ENCODE data around the gene APCDD1.

Gene APCDD1

DNA sequence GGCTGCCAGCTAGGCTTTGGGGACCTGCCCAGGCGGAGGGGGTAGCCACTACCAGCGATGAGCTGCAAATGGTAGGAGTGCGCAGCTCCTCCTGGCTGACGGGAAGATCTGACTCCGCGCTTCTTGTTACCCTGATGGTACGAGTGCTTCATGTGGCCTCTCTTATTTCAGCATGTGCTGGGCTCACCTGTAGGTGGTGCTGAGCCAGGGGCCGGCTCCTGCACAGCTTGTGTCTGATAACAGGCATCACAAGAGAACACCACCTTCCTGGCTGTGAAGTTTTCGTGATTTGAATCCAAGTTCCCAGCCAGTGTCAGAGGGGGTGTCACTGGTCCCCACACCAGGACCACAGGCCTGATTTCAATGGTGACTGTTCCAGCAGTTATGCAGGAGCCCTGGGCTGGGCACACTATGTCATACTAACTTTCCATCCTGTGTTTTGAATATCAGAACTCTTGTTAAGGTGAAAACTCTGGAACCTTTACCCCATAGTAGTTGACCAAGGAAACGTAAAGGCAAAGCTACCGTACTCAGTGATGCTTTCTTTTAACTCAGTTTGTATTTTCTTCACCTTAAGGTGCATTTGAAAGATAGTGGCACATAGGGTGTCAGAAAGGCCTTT lies 28.0 kb downstream of the APCDD1 start:
- no peak for ATAC-seq (ENCODE audit: low read depth)

DNA sequence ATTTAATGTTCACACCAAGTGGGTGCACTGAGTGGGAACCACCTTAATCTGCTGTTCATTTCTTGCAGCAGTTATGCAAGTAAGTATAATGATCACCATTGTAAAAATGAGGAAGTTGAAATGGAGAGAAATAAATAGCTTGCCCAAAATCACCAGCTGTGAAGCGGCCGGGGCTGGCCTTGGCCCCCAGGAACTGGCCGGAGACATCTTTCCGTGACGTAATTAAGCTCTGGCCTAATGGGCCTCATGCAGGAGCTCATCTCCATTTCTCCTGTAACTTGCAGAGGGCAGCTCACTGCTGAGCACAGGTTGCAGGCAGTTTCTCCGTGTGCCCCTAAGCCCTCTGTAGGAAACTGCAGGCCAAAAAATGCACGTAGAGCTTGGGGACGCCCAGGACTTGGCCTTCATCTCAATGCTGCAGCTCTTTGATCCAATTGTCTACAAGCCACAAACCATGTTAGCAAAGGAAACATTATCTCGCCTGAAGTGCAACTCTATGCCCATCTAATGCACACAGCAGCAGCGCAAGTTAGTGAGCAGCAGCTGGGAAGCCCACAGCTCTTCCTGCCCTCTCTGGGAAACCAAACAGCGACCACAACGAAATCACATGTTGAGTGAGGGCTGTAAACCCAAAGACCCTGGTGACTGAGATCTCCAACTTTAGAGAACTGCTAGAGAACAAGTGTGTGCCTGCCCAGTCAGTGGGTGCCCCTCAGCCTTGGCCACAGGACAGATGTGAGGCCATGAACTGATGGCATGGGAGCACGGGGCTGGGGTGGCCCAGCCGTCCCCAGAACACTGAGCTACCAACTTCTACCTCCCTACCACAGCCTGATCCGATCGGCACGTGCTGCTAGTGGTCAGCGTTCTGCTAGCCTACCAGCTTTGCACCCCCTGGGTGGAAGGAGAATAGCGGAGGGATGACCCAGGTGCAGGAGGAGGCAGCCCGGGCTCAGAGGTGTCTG lies 28.8 kb downstream of the APCDD1 start:
- H3K27ac ChIP-seq (ENCODE audit: poor library complexity, severe bottlenecking): no peak overlapping the region

More for the DNA sequence above, 28.0 kb downstream of the APCDD1 start:
- Histone ChIP-seq H3K4me1 (ENCODE audit: insufficient read depth, poor library complexity, severe bottlenecking) (no peaks in the 10 kb centered on the region), H3K27ac (ENCODE audit: poor library complexity, severe bottlenecking) (no peak overlapping the region), H3K27me3 (ENCODE audit: insufficient read depth, poor library complexity, severe bottlenecking) (no peaks in the 10 kb centered on the region), H3K36me3 (ENCODE audit: low read depth) (no peaks in the 10 kb centered on the region), H3K4me3 (ENCODE audit: severe bottlenecking) (no peak overlapping the region), H3K9me3 (ENCODE audit: severe bottlenecking) (no peaks in the 10 kb centered on the region)
- no peak for DNase-seq (ENCODE audit: low spot score)
- TF ChIP-seq, protein P1, sequence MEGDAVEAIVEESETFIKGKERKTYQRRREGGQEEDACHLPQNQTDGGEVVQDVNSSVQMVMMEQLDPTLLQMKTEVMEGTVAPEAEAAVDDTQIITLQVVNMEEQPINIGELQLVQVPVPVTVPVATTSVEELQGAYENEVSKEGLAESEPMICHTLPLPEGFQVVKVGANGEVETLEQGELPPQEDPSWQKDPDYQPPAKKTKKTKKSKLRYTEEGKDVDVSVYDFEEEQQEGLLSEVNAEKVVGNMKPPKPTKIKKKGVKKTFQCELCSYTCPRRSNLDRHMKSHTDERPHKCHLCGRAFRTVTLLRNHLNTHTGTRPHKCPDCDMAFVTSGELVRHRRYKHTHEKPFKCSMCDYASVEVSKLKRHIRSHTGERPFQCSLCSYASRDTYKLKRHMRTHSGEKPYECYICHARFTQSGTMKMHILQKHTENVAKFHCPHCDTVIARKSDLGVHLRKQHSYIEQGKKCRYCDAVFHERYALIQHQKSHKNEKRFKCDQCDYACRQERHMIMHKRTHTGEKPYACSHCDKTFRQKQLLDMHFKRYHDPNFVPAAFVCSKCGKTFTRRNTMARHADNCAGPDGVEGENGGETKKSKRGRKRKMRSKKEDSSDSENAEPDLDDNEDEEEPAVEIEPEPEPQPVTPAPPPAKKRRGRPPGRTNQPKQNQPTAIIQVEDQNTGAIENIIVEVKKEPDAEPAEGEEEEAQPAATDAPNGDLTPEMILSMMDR (IDR thresholded peaks at IDR 0.05; ENCODE audit: poor library complexity, severe bottlenecking): no peak

DNA sequence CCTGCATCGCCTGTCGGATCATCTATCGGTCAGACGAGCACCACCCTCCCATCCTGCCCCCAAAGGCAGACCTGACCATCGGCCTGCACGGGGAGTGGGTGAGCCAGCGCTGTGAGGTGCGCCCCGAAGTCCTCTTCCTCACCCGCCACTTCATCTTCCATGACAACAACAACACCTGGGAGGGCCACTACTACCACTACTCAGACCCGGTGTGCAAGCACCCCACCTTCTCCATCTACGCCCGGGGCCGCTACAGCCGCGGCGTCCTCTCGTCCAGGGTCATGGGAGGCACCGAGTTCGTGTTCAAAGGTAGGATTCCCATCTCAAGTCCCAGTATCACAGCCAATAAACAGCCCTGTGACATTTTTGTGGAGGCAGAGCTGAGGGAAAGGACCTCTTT lies 31.0 kb downstream of the APCDD1 start:
- Histone ChIP-seq H3K4me1 (ENCODE audit: insufficient read depth, poor library complexity, severe bottlenecking) (no peaks in the 10 kb centered on the region), H3K4me3 (ENCODE audit: severe bottlenecking) (no peak overlapping the region), H3K36me3 (ENCODE audit: low read depth) (no peaks in the 10 kb centered on the region), H3K27me3 (ENCODE audit: insufficient read depth, poor library complexity, severe bottlenecking) (no peaks in the 10 kb centered on the region), H3K9me3 (ENCODE audit: severe bottlenecking) (no peaks in the 10 kb centered on the region), H3K27ac (ENCODE audit: poor library complexity, severe bottlenecking) (no peak overlapping the region)
- ATAC-seq (ENCODE audit: low read depth) (no peak), DNase-seq (ENCODE audit: low spot score) (no peak)
- TF ChIP-seq, protein P1 (IDR thresholded peaks at IDR 0.05; ENCODE audit: poor library complexity, severe bottlenecking): no peak

More for the DNA sequence above, 28.8 kb downstream of the APCDD1 start:
- TF ChIP-seq, protein P1 (IDR thresholded peaks at IDR 0.05; ENCODE audit: poor library complexity, severe bottlenecking): no peak
- no peaks in the 10 kb centered on the region for H3K36me3 ChIP-seq (ENCODE audit: low read depth)
- DNase-seq (ENCODE audit: low spot score) (no peak), ATAC-seq (ENCODE audit: low read depth) (no peak)
- H3K27me3 ChIP-seq (ENCODE audit: insufficient read depth, poor library complexity, severe bottlenecking): no peaks in the 10 kb centered on the region
- no peak overlapping the region for H3K4me3 ChIP-seq (ENCODE audit: severe bottlenecking)
- H3K9me3 ChIP-seq (ENCODE audit: severe bottlenecking): no peaks in the 10 kb centered on the region
- no peaks in the 10 kb centered on the region for H3K4me1 ChIP-seq (ENCODE audit: insufficient read depth, poor library complexity, severe bottlenecking)

DNA sequence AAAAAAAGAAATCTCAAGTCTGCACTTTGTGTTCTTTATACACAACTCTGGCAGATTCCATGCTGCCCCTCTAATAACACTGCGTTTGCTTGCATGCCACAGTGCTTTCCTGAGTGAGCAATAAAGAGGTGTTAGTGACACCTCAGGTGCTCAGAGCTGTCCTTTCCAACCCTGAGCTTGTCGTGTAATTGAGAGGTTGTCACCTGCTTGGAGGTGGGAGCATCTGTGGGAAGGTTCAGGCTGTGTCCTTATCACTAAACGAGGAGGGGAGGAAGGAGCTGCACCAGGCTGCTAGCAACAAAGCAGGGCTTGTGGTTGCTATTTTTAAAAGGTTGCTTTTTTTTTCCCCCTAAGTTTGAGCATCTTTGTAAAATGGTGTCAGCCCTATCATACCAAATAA lies 31.9 kb downstream of the APCDD1 start:
- DNase-seq (ENCODE audit: low spot score) (no peak), ATAC-seq (ENCODE audit: low read depth) (no peak)
- H3K27ac ChIP-seq (ENCODE audit: poor library complexity, severe bottlenecking): no peak overlapping the region
- no peaks in the 10 kb centered on the region for H3K9me3 ChIP-seq (ENCODE audit: severe bottlenecking)
- H3K4me3 ChIP-seq (ENCODE audit: severe bottlenecking): no peak overlapping the region
- H3K36me3 ChIP-seq (ENCODE audit: low read depth): no peaks in the 10 kb centered on the region
- TF ChIP-seq, protein P1 (IDR thresholded peaks at IDR 0.05; ENCODE audit: poor library complexity, severe bottlenecking): no peak
- no peaks in the 10 kb centered on the region for H3K27me3 ChIP-seq (ENCODE audit: insufficient read depth, poor library complexity, severe bottlenecking)
- no peaks in the 10 kb centered on the region for H3K4me1 ChIP-seq (ENCODE audit: insufficient read depth, poor library complexity, severe bottlenecking)

Data from RWPE2 (cell line).